K562 (cell line): ENCODE measurements around the gene HIP1R. TPM values are rescaled to one million over a fixed set of nuclear protein-coding genes. Genes with fewer than 3 reads are reported as not detected.

Experiments
- ATAC-seq: fragments of 200-7000 bp; cut with Tn5 transposase; 3 replicates; pipeline ENCODE4 v1.9.1; 2020; ENCODE audit warnings: moderate library complexity
- BruUV-seq: library from RNA; stranded (reverse); fragments of 400-500 nt; replicated peaks from 2 replicates; lab custom pipeline; 2021; lab: Mats Ljungman, UMichigan
- CTCF ChIA-PET: fragments of 300-600 bp; formaldehyde crosslinking; extraction: SDS; loops from one replicate; lab custom pipeline; 2021; ENCODE audit warnings: low intra/inter-chr PET ratio; lab: Yijun Ruan, JAX
- POLR2A ChIA-PET: fragments of 300-600, 350-650 bp; sonication (Branson Sonifier 250); formaldehyde crosslinking; extraction: SDS; loops from one replicate; lab custom pipeline; 2021; ENCODE audit warnings: antibody characterized with exemption, inconsistent platforms; lab: Yijun Ruan, JAX
- DNase-seq, 4 experiments: peaks; one replicate each; pipeline versions ENCODE4 v3.0.0 to v3.0.0-alpha.2; 2011 to 2018; ENCODE audit warnings: low spot score in 3 of 4, mixed read lengths in 3 of 4; ENCODE audit errors: extremely low read depth in 1 of 4
- FAIRE-seq: peaks from 2 replicates; lab custom pipeline; 2011; peaks lifted over from hg19 to GRCh38; lab: Jason Lieb, UNC
- H2AFZ ChIP-seq: 2 replicates; pipeline ENCODE4 v1.6.0; 2011; ENCODE audit warnings: low read depth, low read length, control low read depth, inconsistent platforms
- H3K27ac ChIP-seq: fragments of 200-600 bp; 3 replicates; pipeline ENCODE4 v1.8.0; 2011; ENCODE audit warnings: low read depth, mild to moderate bottlenecking, control low read depth, inconsistent platforms, low read length, moderate library complexity, mixed read lengths; ENCODE audit errors: extremely low read depth
- H3K27me3 ChIP-seq, 2 experiments: fragments of 300-600 bp in 1 of 2; 2 replicates in 1 of 2; 3 replicates in 1 of 2; pipeline versions ENCODE4 v1.6.0 to v1.8.0; 2011; ENCODE audit warnings: inconsistent platforms in 2 of 2, low read length in 2 of 2, mild to moderate bottlenecking in 1 of 2, mixed read lengths in 1 of 2, moderate library complexity in 1 of 2; ENCODE audit not compliant: control insufficient read depth in 2 of 2, insufficient read depth in 2 of 2
- H3K36me3 ChIP-seq: fragments of 300-600 bp; 3 replicates; pipeline ENCODE4 v1.8.0; 2011; ENCODE audit warnings: mild to moderate bottlenecking, low read length, inconsistent platforms; ENCODE audit not compliant: control insufficient read depth, insufficient read depth
- H3K4me1 ChIP-seq, 2 experiments: fragments of 200-600 bp in 1 of 2; replicated peaks in 1 of 2; 2 replicates in 1 of 2; 3 replicates in 1 of 2; pipeline versions ENCODE4 v1.5.1 to v1.8.0; 2011; ENCODE audit warnings: inconsistent platforms in 2 of 2, low read length in 2 of 2, mild to moderate bottlenecking in 1 of 2, mixed read lengths in 1 of 2, moderate library complexity in 1 of 2; ENCODE audit not compliant: control insufficient read depth in 2 of 2, insufficient read depth in 2 of 2
- H3K4me2 ChIP-seq: 2 replicates; pipeline ENCODE4 v1.6.1; 2011; ENCODE audit warnings: low read length, control low read depth, inconsistent platforms, mixed read lengths; ENCODE audit not compliant: insufficient read depth
- H3K4me3 ChIP-seq: fragments of 200-600 bp; sonication (generic), shearing (Covaris generic); 2 replicates; pipeline ENCODE4 v1.5.1; 2016; ENCODE audit warnings: control low read depth, inconsistent platforms
- H3K79me2 ChIP-seq: fragments of 200-600 bp; 3 replicates; pipeline ENCODE4 v1.8.0; 2011; ENCODE audit warnings: low read length, inconsistent platforms; ENCODE audit not compliant: control insufficient read depth, insufficient read depth
- H3K9ac ChIP-seq, 2 experiments: 2 replicates each; pipeline versions ENCODE4 v1.6.0 to v1.6.1; 2011; ENCODE audit warnings: low read depth in 2 of 2, low read length in 2 of 2, control low read depth in 1 of 2, inconsistent platforms in 1 of 2, mild to moderate bottlenecking in 1 of 2, mixed read lengths in 1 of 2; ENCODE audit not compliant: insufficient read depth in 1 of 2
- H3K9me1 ChIP-seq: one replicate; pipeline ENCODE4 v1.6.0; 2011; ENCODE audit warnings: inconsistent platforms, mild to moderate bottlenecking, low read length, moderate library complexity; ENCODE audit not compliant: control insufficient read depth, insufficient read depth
- H3K9me3 ChIP-seq: replicated peaks from 2 replicates; pipeline ENCODE4 v1.5.1; 2011; ENCODE audit warnings: low read depth, low read length, inconsistent platforms; ENCODE audit not compliant: control insufficient read depth, insufficient read depth
- H4K20me1 ChIP-seq: replicated peaks from 2 replicates; pipeline ENCODE4 v1.6.1; 2011; ENCODE audit warnings: low read length, inconsistent platforms, mixed read lengths; ENCODE audit not compliant: control insufficient read depth, insufficient read depth
- CBX2 ChIP-seq: fragments of 200-600 bp; sonication (generic); IDR thresholded peaks from one replicate; pipeline ENCODE4 v1.6.1; 2012; ENCODE audit warnings: mild to moderate bottlenecking, low read length, inconsistent platforms; ENCODE audit not compliant: insufficient read depth, poor library complexity, severe bottlenecking
- ESRRA ChIP-seq: fragments of 450-650 bp; IDR thresholded peaks from 2 replicates; pipeline ENCODE4 v1.6.1; 2014; ENCODE audit warnings: low read depth, mild to moderate bottlenecking, moderate library complexity, borderline replicate concordance
- MTA2 ChIP-seq: fragments of 450-650 bp; IDR thresholded peaks from 2 replicates; pipeline ENCODE4 v1.6.1; 2016; ENCODE audit warnings: low read depth
- NCOA1 ChIP-seq: fragments of 450-650 bp; IDR thresholded peaks from 2 replicates; pipeline ENCODE4 v1.6.1; 2016; ENCODE audit warnings: low read depth
- POLR3G ChIP-seq: IDR thresholded peaks from 2 replicates; pipeline ENCODE4 v1.6.1; 2011; ENCODE audit not compliant: insufficient read length, insufficient replicate concordance; ENCODE audit errors: extremely low read depth
- TCF3 ChIP-seq: sonication (generic); formaldehyde crosslinking; IDR thresholded peaks from 2 replicates; pipeline ENCODE4 v1.4.0; 2020; ENCODE audit warnings: mild to moderate bottlenecking, missing genetic modification reagents
- ZNF143 ChIP-seq: sonication (generic); formaldehyde crosslinking; IDR thresholded peaks from 2 replicates; pipeline ENCODE4 v1.9.0; 2022; ENCODE audit warnings: mild to moderate bottlenecking, missing genetic modification reagents
- ZNF253 ChIP-seq: fragments of 250-450 bp; sonication (Bioruptor Pico); conservative IDR thresholded peaks from 2 replicates; pipeline ENCODE4 v1.6.1; 2021; ENCODE audit warnings: mild to moderate bottlenecking
- WGBS: fragments of 100-300 bp; shearing (Covaris generic); methylation state at CpG from one replicate; pipeline ENCODE4 v1.1.6; 2016; ENCODE audit warnings: low coverage, mixed read lengths; ENCODE audit not compliant: insufficient coverage; ENCODE audit errors: missing lambda C conversion rate; 5-methylcytosine and 5-hydroxymethylcytosine counted together
- in situ Hi-C: fragments of 300-500 bp; cut with MboI; formaldehyde crosslinking; loops from 4 replicates; pipeline ENCODE4 v1.15.0; 2018; ENCODE audit warnings: inconsistent platforms, mixed read lengths
- intact Hi-C: fragments of 100-400 bp; cut with micrococcal nuclease; formaldehyde crosslinking; loops from 2 replicates; pipeline ENCODE4 v1.14.2; 2022
- polyA plus RNA-seq, 8 experiments: library from polyadenylated mRNA; depleted of rRNA in 4 of 8; stranded (reverse) in 5 of 8; unstranded in 3 of 8; fragments of >200 nt; fragmentation: Nextera tagmentation in 2 of 8; fragmentation: Illumina TruSeq in 1 of 8; extraction: Ambion mirVana in 2 of 8; extraction: Trizol in 1 of 8; gene quantifications; 2 replicates each; pipeline versions ENCODE4 v1.2.1 to v1.2.3, GENCODE V29; 2011 to 2014; ENCODE audit warnings: inconsistent platforms in 1 of 8, missing spikeins in 1 of 8
- total RNA-seq, 7 experiments: library from RNA; depleted of rRNA in 6 of 7; stranded (reverse); fragments of >200 nt in 6 of 7; fragmentation: Illumina TruSeq in 2 of 7; extraction: Trizol in 2 of 7; gene quantifications; 2 replicates each; pipeline versions ENCODE4 v1.2.1 to v1.2.3, GENCODE V29; 2011 to 2021; ENCODE audit warnings: low replicate concordance in 1 of 7
- TF ChIP-seq, protein P1 (sequence below), 2 experiments: fragments of 450-650 bp in 1 of 2; sonication (generic) in 1 of 2; formaldehyde crosslinking in 1 of 2; IDR thresholded peaks in 1 of 2; conservative IDR thresholded peaks in 1 of 2; 2 replicates each; pipeline versions ENCODE4 v1.6.1 to v1.8.1; 2016 to 2023; ENCODE audit warnings: mild to moderate bottlenecking in 2 of 2, moderate library complexity in 2 of 2, inconsistent platforms in 1 of 2, missing genetic modification reagents in 1 of 2
- TF ChIP-seq, protein P2 (sequence below): sonication (generic); formaldehyde crosslinking; IDR thresholded peaks from 2 replicates; pipeline ENCODE4 v1.8.1; 2023; ENCODE audit warnings: mild to moderate bottlenecking, missing genetic modification reagents
- TF ChIP-seq, protein P3 (sequence below): fragments of 250-450 bp; sonication (Bioruptor Pico); IDR thresholded peaks from 2 replicates; pipeline ENCODE4 v1.4.0; 2020; ENCODE audit warnings: mild to moderate bottlenecking, moderate library complexity

Gene HIP1R
- total and polyA plus RNA-seq, 9 of the 15 experiments (the other 6 are each of a cell fraction or from before 2014, with no cell fraction given) = 0.15 to 31.0 (median 14.2) TPM

DNA sequence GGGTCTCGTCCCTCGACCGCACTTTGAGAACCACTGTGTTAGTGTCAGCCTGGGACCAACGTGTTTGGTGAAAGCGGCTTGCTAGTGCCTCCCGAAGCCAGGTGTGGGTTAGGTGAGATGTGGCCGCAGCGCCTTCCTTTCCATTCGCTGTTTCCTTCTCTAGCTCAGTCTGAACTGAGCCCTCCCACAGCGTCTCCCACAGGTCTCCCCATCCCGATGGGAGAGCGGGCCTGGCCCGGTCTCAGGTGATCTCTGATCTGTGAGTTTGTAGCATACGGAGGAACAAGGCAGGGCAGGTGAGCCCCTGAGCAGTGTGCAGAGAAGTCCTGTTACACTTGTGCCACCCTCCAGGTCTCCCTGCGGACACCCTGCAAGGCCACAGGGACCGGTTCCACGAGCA, 19.3 kb downstream of the HIP1R start:
- H4K20me1 ChIP-seq = peaks cover 3% of the 10 kb centered on the region; the same call in 1 of the 2 replicates
- H2AFZ ChIP-seq = no peak overlapping the region
- H3K4me3 ChIP-seq = no peak overlapping the region
- H3K79me2 ChIP-seq = no peaks in the 10 kb centered on the region
- CTCF ChIA-PET = no interaction called here
- 0 out of 3 replicates have a peak, but pooled peaks cover 3% of the 10 kb centered on the region for H3K36me3 ChIP-seq
- TF ChIP-seq POLR3G (no peak), ZNF253 (CRISPR knock-in tag) (no peak), NCOA1 (no peak), CBX2 (no peak), ZNF143 (CRISPR knock-in tag) (no peak), TCF3 (CRISPR knock-in tag) (no peak), ESRRA (no peak), MTA2 (no peak)
- TF ChIP-seq, protein P1, sequence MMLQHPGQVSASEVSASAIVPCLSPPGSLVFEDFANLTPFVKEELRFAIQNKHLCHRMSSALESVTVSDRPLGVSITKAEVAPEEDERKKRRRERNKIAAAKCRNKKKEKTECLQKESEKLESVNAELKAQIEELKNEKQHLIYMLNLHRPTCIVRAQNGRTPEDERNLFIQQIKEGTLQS (IDR thresholded peaks at IDR 0.05) = no peak
- TF ChIP-seq, protein P1 (CRISPR knock-in tag; conservative IDR thresholded peaks at IDR 0.05) = no peak
- TF ChIP-seq, protein P2, sequence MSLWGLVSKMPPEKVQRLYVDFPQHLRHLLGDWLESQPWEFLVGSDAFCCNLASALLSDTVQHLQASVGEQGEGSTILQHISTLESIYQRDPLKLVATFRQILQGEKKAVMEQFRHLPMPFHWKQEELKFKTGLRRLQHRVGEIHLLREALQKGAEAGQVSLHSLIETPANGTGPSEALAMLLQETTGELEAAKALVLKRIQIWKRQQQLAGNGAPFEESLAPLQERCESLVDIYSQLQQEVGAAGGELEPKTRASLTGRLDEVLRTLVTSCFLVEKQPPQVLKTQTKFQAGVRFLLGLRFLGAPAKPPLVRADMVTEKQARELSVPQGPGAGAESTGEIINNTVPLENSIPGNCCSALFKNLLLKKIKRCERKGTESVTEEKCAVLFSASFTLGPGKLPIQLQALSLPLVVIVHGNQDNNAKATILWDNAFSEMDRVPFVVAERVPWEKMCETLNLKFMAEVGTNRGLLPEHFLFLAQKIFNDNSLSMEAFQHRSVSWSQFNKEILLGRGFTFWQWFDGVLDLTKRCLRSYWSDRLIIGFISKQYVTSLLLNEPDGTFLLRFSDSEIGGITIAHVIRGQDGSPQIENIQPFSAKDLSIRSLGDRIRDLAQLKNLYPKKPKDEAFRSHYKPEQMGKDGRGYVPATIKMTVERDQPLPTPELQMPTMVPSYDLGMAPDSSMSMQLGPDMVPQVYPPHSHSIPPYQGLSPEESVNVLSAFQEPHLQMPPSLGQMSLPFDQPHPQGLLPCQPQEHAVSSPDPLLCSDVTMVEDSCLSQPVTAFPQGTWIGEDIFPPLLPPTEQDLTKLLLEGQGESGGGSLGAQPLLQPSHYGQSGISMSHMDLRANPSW (CRISPR knock-in tag) = no peak
- TF ChIP-seq, protein P3, sequence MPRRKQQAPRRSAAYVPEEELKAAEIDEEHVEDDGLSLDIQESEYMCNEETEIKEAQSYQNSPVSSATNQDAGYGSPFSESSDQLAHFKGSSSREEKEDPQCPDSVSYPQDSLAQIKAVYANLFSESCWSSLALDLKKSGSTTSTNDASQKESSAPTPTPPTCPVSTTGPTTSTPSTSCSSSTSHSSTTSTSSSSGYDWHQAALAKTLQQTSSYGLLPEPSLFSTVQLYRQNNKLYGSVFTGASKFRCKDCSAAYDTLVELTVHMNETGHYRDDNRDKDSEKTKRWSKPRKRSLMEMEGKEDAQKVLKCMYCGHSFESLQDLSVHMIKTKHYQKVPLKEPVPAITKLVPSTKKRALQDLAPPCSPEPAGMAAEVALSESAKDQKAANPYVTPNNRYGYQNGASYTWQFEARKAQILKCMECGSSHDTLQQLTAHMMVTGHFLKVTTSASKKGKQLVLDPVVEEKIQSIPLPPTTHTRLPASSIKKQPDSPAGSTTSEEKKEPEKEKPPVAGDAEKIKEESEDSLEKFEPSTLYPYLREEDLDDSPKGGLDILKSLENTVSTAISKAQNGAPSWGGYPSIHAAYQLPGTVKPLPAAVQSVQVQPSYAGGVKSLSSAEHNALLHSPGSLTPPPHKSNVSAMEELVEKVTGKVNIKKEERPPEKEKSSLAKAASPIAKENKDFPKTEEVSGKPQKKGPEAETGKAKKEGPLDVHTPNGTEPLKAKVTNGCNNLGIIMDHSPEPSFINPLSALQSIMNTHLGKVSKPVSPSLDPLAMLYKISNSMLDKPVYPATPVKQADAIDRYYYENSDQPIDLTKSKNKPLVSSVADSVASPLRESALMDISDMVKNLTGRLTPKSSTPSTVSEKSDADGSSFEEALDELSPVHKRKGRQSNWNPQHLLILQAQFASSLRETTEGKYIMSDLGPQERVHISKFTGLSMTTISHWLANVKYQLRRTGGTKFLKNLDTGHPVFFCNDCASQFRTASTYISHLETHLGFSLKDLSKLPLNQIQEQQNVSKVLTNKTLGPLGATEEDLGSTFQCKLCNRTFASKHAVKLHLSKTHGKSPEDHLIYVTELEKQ (CRISPR knock-in tag) = no peak
- no peak overlapping the region for H3K27ac ChIP-seq
- H3K9me3 ChIP-seq = no peaks in the 10 kb centered on the region
- peak overlapping the region in 1 of 2 experiments; percentile 7; a peak in 1 of 4 replicates for H3K9ac ChIP-seq
- ATAC-seq = no peak
- FAIRE-seq = no peak
- no TSS peak for BruUV-seq
- intact Hi-C loops (no loop called here), in situ Hi-C loops (loop anchor here (10.0 kb wide), 1 partner anchor 100 kb away; no protein-coding TSS in a partner anchor)
- H3K4me2 ChIP-seq = no peak overlapping the region
- peaks cover 0 to 17% of the 10 kb centered on the region in 2 experiments; a peak in 2 of 5 replicates for H3K4me1 ChIP-seq
- no peaks in the 10 kb centered on the region for H3K9me1 ChIP-seq
- POLR2A ChIA-PET = interaction anchor here (1.3 to 1.7 kb wide), 2 partner anchors 8 to 12 kb away, joined by 4 to 5 read pairs; no protein-coding TSS in a partner anchor
- H3K27me3 ChIP-seq = no peaks in the 10 kb centered on the region
- WGBS = 77% methylated on average over 17 of the region's 17 CpGs
- no peak for DNase-seq
